Right atrium auricular region (tissue), 2 donors: ENCODE measurements around the gene ACKR3. TPM values are rescaled to one million over a fixed set of nuclear protein-coding genes. Genes with fewer than 3 reads are reported as not detected.

Experiments used
- DNase-seq: peaks from one replicate; pipeline ENCODE4 v3.0.0-alpha.2; 2019; ENCODE audit warnings: low spot score
- H3K27ac ChIP-seq, 2 donors: fragments of 200-600 bp; sonication (generic); 1 replicate in 1 of 2; 2 replicates in 1 of 2; pipeline ENCODE4 v1.5.1; 2016 to 2019
- H3K27me3 ChIP-seq, 2 donors: fragments of 200-600 bp; sonication (generic); one replicate each; pipeline versions ENCODE4 v1.5.1 to v1.6.0; 2017 to 2019
- H3K36me3 ChIP-seq: fragments of 200-600 bp; sonication (generic); one replicate; pipeline ENCODE4 v1.5.1; 2016
- H3K4me1 ChIP-seq, 2 donors: fragments of 200-600 bp; sonication (generic); one replicate each; pipeline versions ENCODE4 v1.5.1 to v1.6.0; 2017 to 2019
- H3K4me3 ChIP-seq, 2 donors: fragments of 200-600 bp; sonication (generic); 1 replicate in 1 of 2; 2 replicates in 1 of 2; pipeline ENCODE4 v1.5.1; 2017 to 2019; ENCODE audit warnings: mild to moderate bottlenecking in 1 of 2, moderate library complexity in 1 of 2
- H3K9me3 ChIP-seq, 2 donors: fragments of 200-600 bp; sonication (generic); one replicate each; pipeline ENCODE4 v1.5.1; 2019
- CTCF ChIP-seq, 2 donors: fragments of 200-600 bp; sonication (generic); IDR thresholded peaks; one replicate each; pipeline ENCODE4 v1.5.1; 2019; ENCODE audit warnings: antibody characterized with exemption in 2 of 2
- total RNA-seq, 2 donors: library from RNA; depleted of rRNA; stranded (reverse); fragments of >200 nt; gene quantifications; one replicate each; pipeline ENCODE4 v1.1.0, GENCODE V29; 2016

The ACKR3 gene
- total RNA-seq, 2 donors from 2014 or later: 49.7 to 60.5 TPM

- H3K27me3 ChIP-seq: no peaks in the 10 kb centered on the region
- no peaks in the 10 kb centered on the region for H3K9me3 ChIP-seq
- H3K36me3 ChIP-seq: no peaks in the 10 kb centered on the region
- DNase-seq: no peak
- no peaks in the 10 kb centered on the region for H3K4me1 ChIP-seq
- no peak overlapping the region for H3K4me3 ChIP-seq
- H3K27ac ChIP-seq: no peak overlapping the region
- no peak for TF ChIP-seq CTCF (IDR thresholded peaks at IDR 0.05)
These were observed 38.5 kb downstream of the ACKR3 start for GRCh38 chr2:236608188-236608525.

DNA sequence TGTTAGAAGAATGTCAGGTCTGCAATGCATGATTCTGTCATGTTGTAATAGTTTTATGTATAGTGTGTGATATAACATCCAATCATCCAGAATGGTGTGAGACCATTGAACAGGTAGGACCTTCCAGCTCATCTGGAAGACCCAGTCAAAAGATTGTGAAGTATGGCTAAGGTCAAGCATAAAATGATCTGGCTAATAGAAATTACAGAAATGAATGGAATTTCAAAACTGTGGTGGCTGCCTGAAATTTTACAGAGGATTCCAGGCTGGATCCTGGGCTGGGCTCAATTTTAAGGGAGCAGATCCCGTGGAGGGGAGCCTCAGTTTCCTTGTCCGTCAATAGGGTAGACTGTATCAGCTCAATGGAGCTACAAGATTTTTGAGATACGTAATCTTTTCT, 39.1 kb downstream of the ACKR3 start:
- no peak overlapping the region for H3K27ac ChIP-seq
- no peak overlapping the region for H3K4me3 ChIP-seq
- H3K27me3 ChIP-seq: no peaks in the 10 kb centered on the region
- H3K9me3 ChIP-seq: no peaks in the 10 kb centered on the region
- TF ChIP-seq CTCF (IDR thresholded peaks at IDR 0.05): no peak
- H3K36me3 ChIP-seq: no peaks in the 10 kb centered on the region
- no peak for DNase-seq
- no peaks in the 10 kb centered on the region for H3K4me1 ChIP-seq

DNA sequence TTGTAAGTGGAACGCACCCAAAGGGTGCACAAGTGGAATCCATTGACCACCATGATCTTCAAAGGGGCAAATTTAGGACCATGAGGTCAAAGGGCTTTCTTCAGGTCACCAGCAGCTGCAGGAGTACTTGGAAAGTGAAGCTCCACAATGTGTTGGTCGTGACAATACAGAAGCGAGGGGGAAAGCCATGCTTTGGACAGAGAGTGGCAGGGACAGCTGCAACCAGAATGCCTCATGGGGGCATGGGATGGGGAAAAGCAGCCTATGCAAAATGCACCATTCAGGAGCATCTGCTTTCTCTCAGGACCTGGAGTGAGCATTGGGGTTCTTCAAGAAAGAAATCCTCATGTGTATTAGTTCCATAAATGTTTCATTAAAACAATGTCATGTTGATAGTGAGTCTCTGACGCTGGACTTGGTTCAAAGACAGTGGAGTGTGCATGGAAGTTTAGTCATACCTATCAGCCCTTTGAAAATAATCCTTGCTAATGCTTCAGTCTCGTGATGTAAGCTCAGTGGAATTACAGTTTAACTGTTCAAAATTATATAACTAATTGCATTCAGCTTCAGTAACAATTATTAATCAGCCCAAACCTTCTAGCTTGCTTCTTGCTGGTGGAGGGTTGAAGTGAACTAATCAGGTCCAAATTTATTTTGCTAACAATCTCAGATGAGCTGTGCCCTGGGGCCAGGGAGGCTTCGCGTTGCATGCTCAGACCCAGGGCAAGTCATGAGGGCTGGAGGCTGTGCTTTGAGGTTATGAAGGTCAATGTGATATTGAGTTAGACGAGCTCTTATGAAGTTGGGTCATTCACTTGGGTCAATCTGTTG, 41.6 kb downstream of the ACKR3 start:
- no peaks in the 10 kb centered on the region for H3K27me3 ChIP-seq
- DNase-seq: no peak
- H3K9me3 ChIP-seq: no peaks in the 10 kb centered on the region
- no peak overlapping the region for H3K4me3 ChIP-seq
- H3K36me3 ChIP-seq: no peaks in the 10 kb centered on the region
- no peak overlapping the region for H3K27ac ChIP-seq
- TF ChIP-seq CTCF (IDR thresholded peaks at IDR 0.05): no peak
- H3K4me1 ChIP-seq: no peaks in the 10 kb centered on the region

GRCh38 chr2:236612737-236613136, 43.1 kb downstream of the ACKR3 start:
- no peak for TF ChIP-seq CTCF (IDR thresholded peaks at IDR 0.05)
- Histone ChIP-seq H3K27me3 (no peaks in the 10 kb centered on the region), H3K9me3 (no peaks in the 10 kb centered on the region), H3K27ac (no peak overlapping the region), H3K4me3 (no peak overlapping the region), H3K36me3 (no peaks in the 10 kb centered on the region), H3K4me1 (no peaks in the 10 kb centered on the region)
- no peak for DNase-seq

DNA sequence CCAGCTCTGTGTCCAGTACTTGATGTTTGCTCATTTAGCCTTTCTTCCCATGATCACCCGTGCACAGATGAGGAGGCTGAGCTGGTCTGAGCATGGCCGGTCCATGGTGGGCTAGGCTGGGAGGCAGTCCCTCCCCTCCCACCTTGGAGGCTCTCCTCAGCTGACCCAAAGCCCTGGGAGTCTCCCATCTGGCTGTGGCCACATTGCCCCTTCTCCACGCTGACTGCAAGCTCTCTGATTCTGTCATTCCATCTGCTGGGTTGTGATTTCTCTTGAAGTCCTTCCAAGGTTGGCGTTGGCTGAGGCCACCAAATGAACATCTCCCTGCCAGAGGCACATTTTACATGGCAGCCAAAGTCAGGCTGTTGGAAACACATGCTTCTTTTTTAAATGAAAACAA, 44.0 kb downstream of the ACKR3 start:
- no peaks in the 10 kb centered on the region for H3K27me3 ChIP-seq
- H3K9me3 ChIP-seq: no peaks in the 10 kb centered on the region
- no peaks in the 10 kb centered on the region for H3K4me1 ChIP-seq
- no peak for TF ChIP-seq CTCF (IDR thresholded peaks at IDR 0.05)
- H3K36me3 ChIP-seq: no peaks in the 10 kb centered on the region
- H3K4me3 ChIP-seq: no peak overlapping the region
- DNase-seq: no peak
- H3K27ac ChIP-seq: no peak overlapping the region

GRCh38 chr2:236614551-236614950, 44.9 kb downstream of the ACKR3 start:
- no peaks in the 10 kb centered on the region for H3K9me3 ChIP-seq
- H3K4me1 ChIP-seq: no peaks in the 10 kb centered on the region
- no peak overlapping the region for H3K4me3 ChIP-seq
- no peak overlapping the region for H3K27ac ChIP-seq
- H3K27me3 ChIP-seq: no peaks in the 10 kb centered on the region
- no peak for TF ChIP-seq CTCF (IDR thresholded peaks at IDR 0.05)
- H3K36me3 ChIP-seq: no peaks in the 10 kb centered on the region
- no peak for DNase-seq
